Measurements from ENCODE around the gene HOXC12.

The HOXC12 gene

DNA sequence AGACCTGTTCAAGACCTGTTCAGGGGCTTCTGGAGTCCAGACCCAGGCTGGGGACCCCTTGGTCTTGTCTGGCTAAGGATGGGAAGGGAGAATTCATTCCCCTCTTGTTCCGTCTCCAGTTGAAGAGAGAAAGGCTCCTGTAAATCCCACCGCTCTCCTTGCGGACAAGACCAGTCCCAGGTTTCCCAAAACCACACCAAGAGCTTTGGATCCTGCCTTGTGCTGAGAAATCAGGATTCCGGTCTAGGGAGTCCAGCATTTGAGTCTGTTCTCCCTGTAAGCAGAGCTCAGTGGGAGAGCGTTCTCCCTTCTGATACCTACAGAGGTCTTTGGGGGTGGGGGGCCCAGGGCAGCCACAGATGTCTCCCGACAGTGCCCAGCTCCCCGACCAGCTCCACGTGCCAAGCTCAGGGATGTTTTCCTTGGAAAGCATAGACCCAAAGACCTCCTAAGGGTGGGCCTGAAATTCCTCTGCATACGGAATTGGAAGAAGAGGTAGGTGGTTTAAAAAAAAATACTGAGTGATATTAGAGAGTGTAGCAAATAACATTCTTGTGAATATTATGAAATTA is 14.2 kb upstream of the HOXC12 start:
- DNase-seq (ENCODE audit: low read depth in 3 of 3, low spot score in 1 of 3) = no peak

DNA sequence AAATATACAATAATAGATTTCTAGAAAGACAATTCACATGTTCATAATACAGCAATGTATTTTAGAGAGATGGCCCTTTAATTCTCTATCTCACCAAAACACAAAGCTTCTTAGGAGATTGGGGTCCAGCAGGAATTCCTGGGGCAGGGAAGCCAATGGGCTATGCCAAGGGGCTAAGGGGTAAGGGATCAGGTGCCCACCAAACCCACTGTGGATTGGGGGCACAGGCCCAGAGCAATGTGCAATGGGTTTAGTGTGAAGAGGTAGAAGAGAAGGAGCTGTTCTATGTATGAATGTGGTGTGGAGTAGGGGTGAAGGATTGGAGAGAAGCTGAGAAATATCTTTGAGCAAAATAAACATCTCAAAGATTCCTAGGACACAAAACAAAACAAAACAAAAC is 13.5 kb upstream of the HOXC12 start:
- no peak for DNase-seq (ENCODE audit: low read depth in 3 of 3, low spot score in 1 of 3)

DNA sequence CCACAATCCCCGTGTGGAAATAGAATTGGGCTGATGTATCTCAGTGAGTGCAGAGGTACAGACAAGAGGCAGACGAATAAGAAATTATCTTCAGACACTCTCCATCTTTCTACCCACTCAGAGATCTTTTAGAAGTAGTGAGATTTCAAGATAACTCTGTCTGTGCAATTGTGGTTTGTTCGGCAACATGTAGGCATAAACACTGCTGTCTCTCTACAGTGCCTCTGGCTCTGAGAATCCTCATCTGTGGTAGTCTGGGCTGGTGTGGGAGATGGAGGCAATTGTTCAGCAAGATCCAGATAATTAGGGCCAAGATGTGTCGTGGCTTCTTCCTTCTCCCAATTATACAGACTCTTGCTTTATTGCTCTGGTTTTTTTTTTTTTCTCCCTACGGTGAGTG is 13.0 kb upstream of the HOXC12 start:
- no peak for DNase-seq (ENCODE audit: low read depth in 3 of 3, low spot score in 1 of 3)

DNA sequence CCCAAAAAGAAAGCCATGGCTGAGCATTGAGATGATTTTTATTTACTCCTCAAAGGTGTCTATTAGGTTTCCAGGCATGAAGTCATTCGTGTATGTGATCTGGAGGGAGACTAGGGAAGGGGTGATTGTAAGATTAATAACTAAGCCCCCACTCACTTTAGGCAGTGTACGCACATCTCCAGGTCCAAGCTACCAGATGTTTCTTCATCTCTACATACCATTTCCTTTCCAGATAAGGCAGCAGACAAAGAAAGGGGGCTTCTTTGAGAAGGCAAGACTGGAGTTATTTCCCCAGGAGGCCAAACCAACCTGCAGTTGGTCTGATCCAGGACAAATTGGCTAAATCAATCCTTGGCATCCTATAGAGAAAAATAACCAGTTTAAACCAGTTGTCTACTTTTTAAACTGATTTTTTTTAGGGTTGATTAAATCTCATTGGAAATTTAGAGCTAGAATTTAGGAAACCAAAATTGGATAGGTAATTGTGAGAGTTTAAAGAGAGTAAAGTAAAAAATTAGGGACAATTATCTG is 12.2 kb upstream of the HOXC12 start:
- no peak for DNase-seq (ENCODE audit: low read depth in 3 of 3, low spot score in 1 of 3)

DNA sequence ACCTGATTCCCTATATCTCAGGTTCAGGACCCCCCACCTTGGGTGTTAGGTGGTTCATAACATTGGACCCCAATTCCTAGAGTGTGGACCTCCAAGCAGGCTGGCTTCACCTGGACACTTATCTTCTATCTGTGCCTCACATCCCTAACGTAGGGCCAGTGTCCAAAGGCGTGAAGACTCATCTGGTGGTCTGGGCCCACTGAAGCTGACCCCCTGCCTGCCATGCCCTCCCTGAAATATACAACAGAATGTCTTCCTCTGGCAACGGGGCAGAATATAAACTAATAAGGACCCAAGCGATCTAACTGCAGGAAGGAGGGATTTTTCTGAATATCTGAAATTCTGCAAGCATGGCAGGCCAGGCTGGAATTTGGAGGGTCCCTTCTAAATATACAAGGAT is 10.5 kb upstream of the HOXC12 start:
- no peak for DNase-seq (ENCODE audit: low read depth in 3 of 3, low spot score in 1 of 3)

DNA sequence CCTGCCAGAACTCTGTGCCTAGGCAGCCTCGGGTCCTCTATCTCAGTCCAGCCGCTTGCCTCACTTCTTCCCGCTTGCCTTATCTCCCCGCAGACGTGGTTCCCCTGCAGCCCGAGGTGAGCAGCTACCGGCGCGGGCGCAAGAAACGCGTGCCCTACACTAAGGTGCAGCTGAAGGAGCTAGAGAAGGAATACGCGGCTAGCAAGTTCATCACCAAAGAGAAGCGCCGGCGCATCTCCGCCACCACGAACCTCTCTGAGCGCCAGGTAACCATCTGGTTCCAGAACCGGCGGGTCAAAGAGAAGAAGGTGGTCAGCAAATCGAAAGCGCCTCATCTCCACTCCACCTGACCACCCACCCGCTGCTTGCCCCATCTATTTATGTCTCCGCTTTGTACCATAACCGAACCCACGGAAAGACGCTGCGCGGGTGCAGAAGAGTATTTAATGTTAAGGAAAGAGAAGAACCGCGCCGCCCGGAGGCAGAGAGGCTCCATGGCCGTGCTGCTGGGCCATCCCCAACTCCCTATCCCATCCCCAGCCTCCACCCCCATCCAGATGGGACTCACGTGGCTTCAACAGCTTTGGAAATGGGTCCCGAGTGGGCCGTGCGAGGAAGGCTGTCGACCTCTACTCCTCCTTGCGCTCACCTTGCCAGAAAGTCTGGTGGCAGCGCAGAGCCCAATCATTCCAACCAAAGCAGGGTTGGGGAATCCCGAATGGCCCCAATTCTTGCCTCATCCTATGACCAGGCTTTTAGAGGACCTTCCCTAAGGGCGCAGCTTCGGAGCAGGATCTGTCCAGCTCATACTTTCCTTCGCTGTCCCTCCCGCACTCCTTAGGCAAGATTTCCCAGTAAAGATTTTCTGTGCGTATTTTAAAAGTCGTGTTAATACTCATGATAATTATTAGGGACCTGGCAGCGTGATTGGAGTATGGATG is 9.5 kb upstream of the HOXC12 start:
- no peak for DNase-seq (ENCODE audit: low read depth in 3 of 3, low spot score in 1 of 3)

DNA sequence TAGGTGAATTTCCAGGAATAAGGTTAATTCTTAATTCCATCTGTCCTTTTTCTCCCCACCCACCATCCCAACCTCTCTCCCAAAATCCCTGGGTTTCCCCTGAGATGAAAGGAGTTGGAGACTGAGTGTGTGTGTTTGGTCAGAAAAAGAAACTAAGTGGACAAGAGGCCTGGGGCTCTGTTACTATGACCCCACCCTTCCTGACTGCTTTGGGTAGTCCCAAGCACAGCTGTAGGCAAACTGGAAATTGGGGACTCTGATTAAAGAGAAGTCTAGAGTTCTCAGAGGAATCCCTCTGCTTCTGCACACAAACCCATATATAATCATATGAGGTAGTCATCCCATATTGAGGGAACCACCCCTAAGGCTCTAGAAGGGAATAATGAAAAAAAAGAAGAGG is 7.0 kb upstream of the HOXC12 start:
- no peak for DNase-seq (ENCODE audit: low read depth in 3 of 3, low spot score in 1 of 3)

DNA sequence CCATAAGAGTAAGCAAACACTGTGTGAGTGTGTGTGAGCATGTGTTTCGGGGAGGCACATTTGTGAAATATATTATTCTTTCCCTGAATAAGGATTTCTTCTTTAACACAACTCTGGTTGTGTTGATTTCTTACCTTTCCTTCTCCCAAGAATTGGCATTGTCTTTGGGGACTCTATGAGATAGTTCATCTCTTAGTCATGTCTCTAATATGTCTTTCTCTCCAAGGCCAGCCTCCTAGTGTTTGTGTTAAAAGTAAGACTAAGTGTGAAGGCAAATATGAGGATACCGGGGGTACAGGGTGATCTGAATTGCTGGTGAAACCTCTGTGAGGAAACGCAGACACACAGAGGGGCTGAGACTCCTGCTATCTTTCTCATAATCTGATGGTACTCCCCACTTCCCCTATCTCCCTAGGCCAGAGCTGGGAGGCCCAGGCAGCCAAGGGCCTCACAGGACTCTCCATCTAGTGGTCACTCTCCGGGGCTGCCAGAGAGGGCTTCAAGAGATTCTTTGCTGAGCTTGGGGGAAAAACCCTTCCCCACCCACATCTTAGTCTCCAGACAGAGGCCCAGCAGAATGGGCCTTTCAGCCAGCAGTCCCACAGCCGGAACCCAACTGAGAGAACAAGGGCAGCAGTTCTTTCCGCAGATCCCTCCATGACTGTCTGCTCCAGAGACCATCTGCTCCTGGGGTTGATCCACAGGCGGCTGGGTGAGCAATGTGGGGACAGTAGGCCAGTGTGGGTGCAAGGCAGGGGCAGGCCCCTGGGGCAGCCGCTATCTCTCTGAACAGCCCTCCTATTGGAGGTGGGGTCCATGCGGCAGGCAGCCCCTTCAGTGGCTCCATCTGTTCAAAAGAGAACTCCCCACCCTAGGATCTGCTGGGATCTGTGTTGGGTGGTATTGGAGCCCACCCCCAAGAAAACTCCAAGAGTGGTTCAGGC is 5.8 kb upstream of the HOXC12 start:
- no peak for DNase-seq (ENCODE audit: low read depth in 3 of 3, low spot score in 1 of 3)

DNA sequence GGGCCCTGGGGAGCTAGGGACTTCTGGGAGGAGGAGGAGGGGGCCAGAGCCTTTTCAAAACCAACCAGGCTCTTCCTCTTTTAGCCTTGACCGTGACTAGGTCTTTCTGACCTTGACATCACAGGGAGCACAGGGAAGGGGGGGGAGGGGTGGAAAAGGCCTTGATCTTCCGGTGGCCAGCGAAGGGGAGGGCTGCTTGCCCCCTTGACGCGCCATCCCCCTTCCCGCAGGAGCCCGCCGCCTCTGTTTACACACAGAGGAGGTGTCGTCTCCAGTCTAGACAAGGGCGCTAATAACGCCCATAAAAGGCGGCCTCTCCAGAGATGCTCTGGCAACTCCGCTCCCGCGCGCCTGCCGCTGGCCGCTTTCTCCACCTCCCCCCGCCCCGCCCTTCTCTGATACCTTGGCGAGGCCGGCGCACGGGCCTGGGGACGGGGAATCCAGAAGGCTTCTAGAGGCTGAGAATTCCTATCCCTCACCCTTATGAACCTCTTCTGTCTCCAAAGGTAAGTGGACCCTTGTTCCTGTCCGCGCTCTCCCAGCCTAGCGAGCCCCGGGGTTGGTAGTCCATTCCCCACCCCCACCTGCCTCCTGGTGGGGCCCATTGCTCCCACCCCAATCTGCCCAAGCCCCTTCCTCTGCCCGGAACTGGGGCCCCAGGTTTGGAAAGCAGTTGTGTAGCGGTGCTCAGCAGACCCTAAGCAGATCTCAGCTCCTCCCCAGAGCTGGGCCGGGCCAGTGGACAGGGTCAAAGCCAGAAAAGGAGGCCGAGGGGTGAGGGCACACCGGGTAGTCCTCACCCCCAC is 4.9 kb upstream of the HOXC12 start:
- DNase-seq (ENCODE audit: low read depth in 3 of 3, low spot score in 1 of 3) = no peak

DNA sequence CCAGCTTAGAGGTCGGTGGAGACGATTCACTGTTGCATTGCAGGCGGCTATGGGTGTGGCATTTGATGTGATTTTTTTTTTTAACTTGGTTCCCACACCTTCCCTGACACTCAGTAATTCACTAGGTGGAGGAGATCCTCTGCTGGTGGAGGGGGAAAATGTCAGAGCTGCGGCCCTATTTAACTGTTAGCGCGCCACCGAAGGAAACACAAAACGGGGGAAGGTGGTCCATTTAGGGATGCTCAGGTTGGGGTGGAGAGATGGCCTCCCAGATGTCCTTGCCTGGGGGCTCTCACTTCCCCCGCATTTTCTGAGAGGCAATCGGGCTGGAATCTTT is 4.3 kb upstream of the HOXC12 start:
- DNase-seq (ENCODE audit: low read depth in 3 of 3, low spot score in 1 of 3) = no peak

DNA sequence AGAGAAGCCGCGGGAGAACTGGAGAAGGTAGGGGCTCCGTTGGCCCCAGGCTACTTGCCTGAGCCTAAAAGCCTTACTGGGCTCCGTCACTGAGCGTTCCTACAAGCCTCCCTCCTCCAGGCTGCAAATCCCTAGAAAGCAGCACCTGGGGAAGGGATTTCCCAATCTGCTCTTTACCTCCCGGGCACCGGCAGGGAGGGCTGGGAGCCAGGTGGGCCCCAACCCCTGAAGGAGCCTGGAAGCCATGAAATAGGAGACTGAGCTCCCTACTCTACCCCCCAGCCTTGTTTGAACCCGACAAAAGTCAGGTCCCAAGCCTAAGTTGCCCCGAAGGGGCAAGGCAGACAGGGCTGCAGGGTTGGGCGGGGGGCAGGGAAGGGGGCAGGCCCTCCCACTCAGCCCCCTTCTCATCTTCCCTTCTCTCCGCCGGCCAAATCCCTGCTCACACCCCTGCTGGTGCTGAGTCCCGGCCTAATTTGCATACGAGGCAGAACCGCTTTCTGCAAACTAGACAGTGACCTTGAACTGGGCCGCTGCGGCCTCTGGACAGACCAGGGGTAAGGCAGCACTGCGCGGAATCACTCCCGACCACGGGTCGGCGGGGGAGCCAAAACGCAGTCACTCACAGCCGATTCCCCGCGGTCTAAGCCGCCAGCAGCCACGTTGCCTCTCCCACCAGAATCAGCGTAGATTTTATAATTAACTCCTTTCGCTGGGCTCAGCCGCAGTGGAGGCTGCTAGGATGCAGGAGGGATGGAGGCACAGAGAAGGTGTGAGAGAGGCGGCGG is 3.7 kb upstream of the HOXC12 start:
- DNase-seq (ENCODE audit: low read depth in 3 of 3, low spot score in 1 of 3) = no peak

DNA sequence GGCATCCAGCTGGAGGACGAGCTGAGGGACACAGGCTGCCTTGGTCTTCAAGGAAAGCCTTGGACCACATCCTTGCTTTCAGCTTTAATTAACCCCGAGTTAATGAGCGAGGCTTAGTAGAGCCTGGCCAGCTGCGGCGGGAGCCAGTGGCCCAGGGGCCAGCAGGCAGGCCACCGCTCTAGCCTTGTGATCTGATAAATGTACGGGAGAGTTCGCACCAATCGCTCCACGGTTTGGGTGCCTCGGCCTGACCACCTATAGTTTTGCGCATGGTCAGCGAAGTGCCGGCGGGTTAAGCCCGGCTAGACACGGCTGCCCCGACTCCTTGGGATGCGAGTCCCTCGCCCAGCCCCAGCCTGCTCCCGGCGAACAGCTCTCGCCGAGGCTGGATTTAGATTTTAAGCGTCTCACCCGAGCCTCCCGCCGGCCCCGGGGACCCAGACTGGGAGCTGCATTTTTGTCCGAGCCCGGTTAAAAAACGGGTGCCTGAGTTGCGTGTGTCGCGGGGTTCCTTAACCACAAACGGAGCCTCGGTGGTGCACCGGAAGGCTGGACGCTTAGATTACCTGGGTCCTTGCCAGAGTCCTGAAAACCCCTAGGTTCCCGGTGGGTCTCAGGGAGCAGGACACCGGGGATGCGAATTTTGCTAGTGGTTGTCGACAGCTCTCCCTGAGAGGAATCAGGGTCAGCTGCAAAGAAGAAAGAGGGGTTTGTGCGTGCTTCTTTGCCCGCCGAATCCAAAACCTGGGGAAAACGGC is 2.9 kb upstream of the HOXC12 start:
- DNase-seq (ENCODE audit: low read depth in 3 of 3, low spot score in 1 of 3) = no peak

DNA sequence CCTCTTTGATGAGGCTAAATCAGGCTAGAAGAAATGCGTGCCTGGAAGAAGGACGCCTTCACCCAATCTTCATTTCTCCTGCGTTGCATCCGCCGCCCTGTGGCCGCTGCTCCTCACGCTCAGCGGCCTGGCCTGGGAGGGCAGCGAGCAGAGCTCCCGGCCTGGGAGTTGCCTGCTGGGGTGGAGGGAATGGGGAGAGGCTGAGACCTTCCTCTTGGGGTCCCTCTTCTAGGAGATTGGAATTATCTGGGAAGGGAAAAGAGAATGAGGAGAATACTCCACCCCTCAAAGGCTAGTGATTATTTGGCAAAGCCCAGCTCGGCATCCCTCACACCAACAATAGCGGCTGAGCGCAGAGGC is 2.4 kb upstream of the HOXC12 start:
- no peak for DNase-seq (ENCODE audit: low read depth in 3 of 3, low spot score in 1 of 3)

DNA sequence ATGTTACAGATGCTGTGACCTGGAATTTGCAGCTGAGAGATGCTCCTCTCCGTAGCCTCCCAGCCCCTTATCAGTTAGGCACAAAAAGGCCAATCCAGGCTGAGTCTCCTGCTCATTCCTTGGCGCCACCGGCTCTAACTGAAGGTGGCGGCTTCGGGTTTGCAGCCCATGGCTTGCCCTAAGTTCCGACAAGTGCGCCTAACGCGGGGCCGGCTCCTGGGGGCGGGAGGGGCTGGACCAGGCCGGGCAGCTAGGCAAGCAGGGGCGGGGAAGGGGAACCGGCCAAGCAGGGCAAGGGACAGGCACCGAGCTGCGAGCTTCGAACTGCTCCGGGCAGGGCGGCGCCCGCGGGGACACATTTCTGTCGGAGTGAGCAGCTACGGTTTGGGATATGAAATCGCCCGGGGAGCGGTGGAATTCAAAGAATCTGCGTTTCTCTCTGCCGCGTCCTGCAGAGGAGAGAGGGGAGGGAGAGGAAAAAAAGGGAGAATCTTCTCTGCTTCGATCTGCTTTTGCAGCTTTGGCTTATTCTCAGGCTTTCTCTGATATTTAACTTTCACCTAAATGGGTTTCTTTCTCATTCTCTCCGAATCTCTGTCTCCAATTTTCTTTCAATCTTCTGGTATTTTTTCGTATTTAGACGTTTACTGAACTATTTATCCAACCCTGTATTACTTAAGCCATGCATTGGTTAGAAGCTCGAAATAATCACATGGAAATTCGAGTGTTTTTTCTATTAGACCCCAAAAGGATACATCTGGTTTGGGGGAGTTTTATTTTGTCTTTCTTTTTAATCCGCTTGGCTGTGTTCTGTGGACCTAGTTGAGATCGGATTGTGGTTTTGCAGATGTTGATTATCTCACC is 1.6 kb upstream of the HOXC12 start:
- DNase-seq (ENCODE audit: low read depth in 3 of 3, low spot score in 1 of 3) = no peak

DNA sequence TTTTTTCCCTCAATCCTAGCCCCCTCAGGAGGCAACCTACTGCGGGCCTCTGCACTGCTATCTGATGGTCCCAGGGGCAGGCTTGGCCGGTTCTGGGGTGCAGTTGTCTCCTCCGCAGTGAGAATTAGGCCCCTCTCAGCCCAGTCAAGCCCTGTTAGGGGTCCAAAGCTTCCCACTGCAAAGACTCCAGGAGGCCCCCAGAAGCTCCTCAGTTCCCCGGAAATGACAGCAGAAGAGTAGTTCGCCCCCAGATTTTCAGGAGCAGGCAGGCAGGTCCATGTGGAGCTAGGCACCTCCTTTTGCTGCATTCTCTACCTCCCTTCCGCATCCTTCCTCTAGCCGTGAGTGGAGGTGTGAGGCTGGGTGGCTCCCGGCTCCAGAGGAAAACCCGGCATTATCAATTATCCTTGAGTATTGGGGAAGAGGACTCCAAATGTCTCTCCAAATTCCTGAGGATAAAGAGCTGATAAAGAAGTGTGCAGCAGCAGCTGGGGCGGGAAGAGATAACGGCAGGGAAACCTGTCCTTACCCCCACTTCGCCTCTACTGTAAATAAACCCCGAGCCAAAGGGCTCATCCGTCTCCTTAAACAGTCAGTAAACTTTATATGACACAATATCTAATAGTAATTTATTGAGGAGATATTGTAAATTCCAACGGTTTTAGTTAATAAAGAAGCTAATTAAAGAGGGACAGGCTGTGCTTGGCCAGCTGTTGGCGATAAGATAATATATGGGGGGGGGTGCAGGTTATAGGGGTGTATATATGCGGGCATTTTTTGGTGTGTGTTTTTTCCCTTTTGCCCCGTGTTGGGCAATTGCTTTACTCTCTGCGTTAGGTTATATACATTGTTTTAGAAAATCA is 641 bp upstream of the HOXC12 start:
- no peak for DNase-seq (ENCODE audit: low read depth in 3 of 3, low spot score in 1 of 3)

DNA sequence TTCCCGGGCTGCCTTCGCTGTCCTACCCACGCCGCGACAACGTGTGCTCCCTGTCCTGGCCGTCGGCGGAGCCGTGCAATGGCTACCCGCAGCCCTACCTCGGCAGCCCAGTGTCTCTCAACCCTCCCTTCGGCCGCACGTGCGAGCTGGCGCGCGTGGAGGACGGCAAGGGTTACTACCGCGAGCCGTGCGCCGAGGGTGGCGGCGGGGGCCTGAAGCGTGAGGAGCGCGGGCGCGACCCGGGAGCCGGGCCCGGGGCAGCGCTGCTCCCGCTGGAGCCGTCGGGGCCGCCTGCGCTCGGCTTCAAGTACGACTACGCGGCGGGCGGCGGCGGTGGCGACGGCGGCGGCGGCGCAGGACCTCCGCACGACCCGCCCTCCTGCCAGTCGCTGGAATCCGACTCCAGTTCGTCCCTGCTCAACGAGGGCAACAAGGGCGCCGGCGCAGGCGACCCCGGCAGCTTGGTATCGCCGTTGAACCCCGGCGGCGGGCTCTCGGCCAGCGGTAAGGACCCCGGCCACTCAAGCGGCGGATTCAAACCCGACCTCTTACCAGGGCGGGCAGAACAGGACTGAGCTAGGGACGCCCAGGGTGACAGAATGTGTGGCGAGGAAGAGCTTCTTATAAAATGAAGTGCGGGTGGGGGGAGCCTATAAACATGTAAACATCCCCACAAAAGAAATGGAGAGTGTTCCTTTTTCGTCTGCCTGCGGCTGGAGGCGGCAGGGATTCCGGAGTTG is 503 bp downstream of the HOXC12 start:
- no peak for DNase-seq (ENCODE audit: low read depth in 3 of 3, low spot score in 1 of 3)

DNA sequence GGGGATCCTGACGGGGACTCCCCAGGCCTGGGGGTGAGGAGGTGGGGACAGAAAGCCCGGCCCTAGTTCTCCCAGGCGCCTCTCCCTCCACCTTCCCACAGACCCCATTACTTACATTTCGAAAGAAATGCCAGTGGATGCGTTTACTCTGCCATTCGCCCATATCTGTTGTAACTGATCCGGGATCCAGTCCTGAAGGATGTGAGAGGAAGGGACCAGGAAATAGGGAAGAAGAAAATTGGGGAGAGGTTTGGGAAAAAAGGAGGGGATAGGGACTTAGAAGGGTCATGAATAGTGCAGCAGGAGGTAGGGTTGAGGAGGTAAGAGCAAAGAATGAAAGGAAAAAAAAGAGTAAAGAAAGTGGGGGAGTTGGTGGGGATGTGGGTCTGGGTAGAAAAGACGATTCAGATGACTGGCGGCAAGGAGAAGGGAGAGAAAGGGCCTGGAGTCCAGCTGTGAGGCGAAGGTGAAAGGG is 1.1 kb downstream of the HOXC12 start:
- DNase-seq (ENCODE audit: low read depth in 3 of 3, low spot score in 1 of 3) = no peak
